Stimulated activated naive CD4-positive, alpha-beta T cell (primary cell): Measurements from ENCODE around the gene FEZF1.

Experiments
- DNase-seq, 6 experiments: peaks; one replicate each; lab custom pipeline; 2025; lab: John Stamatoyannopoulos, UW

FEZF1 gene

GRCh38 chr7:122268101-122268500 lies 36.4 kb downstream of the FEZF1 start:
- no peak for DNase-seq

GRCh38 chr7:122262246-122262645 lies 42.3 kb downstream of the FEZF1 start:
- DNase-seq: no peak

- DNase-seq: no peak
Measured at GRCh38 chr7:122261442-122261841, 43.1 kb downstream of the FEZF1 start.

- no peak for DNase-seq
Measured at GRCh38 chr7:122261016-122261415, 43.5 kb downstream of the FEZF1 start.

- DNase-seq: no peak
Measured at GRCh38 chr7:122260336-122260735, 44.2 kb downstream of the FEZF1 start.

- no peak for DNase-seq
Measured at GRCh38 chr7:122258971-122259370, 45.6 kb downstream of the FEZF1 start.

- DNase-seq: no peak
Measured at GRCh38 chr7:122257056-122257455, 47.5 kb downstream of the FEZF1 start.

- DNase-seq: no peak
Measured at GRCh38 chr7:122256046-122256445, 48.5 kb downstream of the FEZF1 start.

- no peak for DNase-seq
Measured at GRCh38 chr7:122255454-122255853, 49.1 kb downstream of the FEZF1 start.
